Gastroesophageal sphincter (tissue), 3 donors: Measurements from ENCODE around the gene TMEM203.

Source experiments
- CTCF ChIP-seq, 4 experiments: fragments of 200-600 bp in 2 of 4; fragments of 450-650 bp in 2 of 4; sonication (generic) in 1 of 4; IDR thresholded peaks; one replicate each; pipeline ENCODE4 v1.5.1; 2017 to 2019; ENCODE audit warnings: antibody characterized with exemption in 4 of 4, mild to moderate bottlenecking in 2 of 4, moderate library complexity in 2 of 4
- POLR2A ChIP-seq, 2 donors: fragments of 450-650 bp; IDR thresholded peaks; one replicate each; pipeline ENCODE4 v1.6.1; 2017; ENCODE audit warnings: antibody characterized with exemption in 2 of 2, mild to moderate bottlenecking in 2 of 2, moderate library complexity in 1 of 2
- POLR2AphosphoS5 ChIP-seq: sonication (generic); formaldehyde crosslinking; IDR thresholded peaks from one replicate; pipeline ENCODE4 v1.6.1; 2017; ENCODE audit warnings: antibody characterized with exemption

DNA sequence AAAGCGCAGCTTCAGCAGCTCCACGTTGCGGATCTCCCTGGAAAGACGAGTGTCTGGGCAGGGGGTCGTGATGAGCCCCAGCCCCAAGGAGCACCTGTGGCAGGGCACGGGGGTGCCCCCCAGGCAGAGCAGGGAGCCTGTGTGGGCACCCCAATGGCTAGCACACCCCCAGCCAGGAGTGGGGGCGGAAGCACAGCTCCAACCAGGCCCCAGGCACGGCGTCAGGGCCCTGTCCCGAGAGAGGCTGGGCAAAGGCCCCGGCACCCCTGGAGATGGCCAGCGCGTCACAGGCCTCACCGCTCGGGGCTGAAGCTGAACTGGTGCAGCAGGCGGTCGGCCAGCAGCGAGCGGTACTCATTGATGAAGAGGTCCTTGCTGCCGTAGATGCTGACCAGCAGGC lies 25.0 kb downstream of the TMEM203 start:
- TF ChIP-seq CTCF (IDR thresholded peaks at IDR 0.05) (no peak), POLR2A (IDR thresholded peaks at IDR 0.05) (no peak), POLR2AphosphoS5 (no peak)
